Glutamatergic neuron (in vitro differentiated cells): ENCODE measurements around the gene ADD2. TPM values are rescaled to one million over a fixed set of nuclear protein-coding genes. Genes with fewer than 3 reads are reported as not detected.

Experiments used
- DNase-seq: peaks from one replicate; pipeline ENCODE4 v3.0.0; 2022
- H3K27ac Mint-ChIP-seq: one replicate; pipeline ENCODE4 v1.8.0; 2020; ENCODE audit warnings: mild to moderate bottlenecking, mixed read lengths, inconsistent platforms; ENCODE audit not compliant: unreplicated experiment
- H3K27me3 Mint-ChIP-seq: one replicate; pipeline ENCODE4 v1.8.0; 2020; ENCODE audit warnings: mild to moderate bottlenecking, moderate library complexity, mixed read lengths, inconsistent platforms; ENCODE audit not compliant: unreplicated experiment
- H3K36me3 Mint-ChIP-seq: one replicate; pipeline ENCODE4 v1.8.0; 2020; ENCODE audit warnings: mild to moderate bottlenecking, mixed read lengths, inconsistent platforms; ENCODE audit not compliant: unreplicated experiment
- H3K4me1 Mint-ChIP-seq: one replicate; pipeline ENCODE4 v1.8.0; 2020; ENCODE audit warnings: mild to moderate bottlenecking, low read depth, mixed read lengths, inconsistent platforms; ENCODE audit not compliant: unreplicated experiment
- H3K4me3 Mint-ChIP-seq: one replicate; pipeline ENCODE4 v1.8.0; 2020; ENCODE audit warnings: mild to moderate bottlenecking, mixed read lengths, inconsistent platforms; ENCODE audit not compliant: unreplicated experiment
- H3K9me3 Mint-ChIP-seq: one replicate; pipeline ENCODE4 v1.8.0; 2020; ENCODE audit warnings: mild to moderate bottlenecking, moderate library complexity, mixed read lengths, inconsistent platforms; ENCODE audit not compliant: unreplicated experiment
- CTCF ChIP-seq: fragments of 200-600 bp; sonication (generic); IDR thresholded peaks from one replicate; pipeline ENCODE4 v1.5.0; 2021; ENCODE audit not compliant: partially characterized antibody, unreplicated experiment
- long read RNA-seq: library from polyadenylated mRNA; unstranded; transcript quantifications from one replicate; pipeline ENCODE4 v2.0.0, GENCODE V29; 2020; ENCODE audit not compliant: unreplicated experiment
- total RNA-seq: library from RNA; stranded (reverse); fragmentation: NEBNext Ultra II Directional; extraction: Animal tissue kit (Norgen Biotek cat#: 25700); gene quantifications from one replicate; pipeline ENCODE4 v1.2.1, GENCODE V29; 2021; ENCODE audit not compliant: unreplicated experiment

The ADD2 gene
- 373 TPM for total RNA-seq
- long read RNA-seq, full-length matches to known transcripts = 2 of 10 reads
- long read RNA-seq, partial matches to known transcripts = 1 of 10 reads
- long read RNA-seq, other reads (novel, unspliced or antisense) = 7 of 10 reads

- DNase-seq = peak; percentile 82
- Mint-ChIP-seq H3K36me3 (no peaks in the 10 kb centered on the region), H3K27me3 (peaks cover 17% of the 10 kb centered on the region), H3K27ac (peak within 1 kb of the TSS; percentile 99), H3K4me3 (peak within 1 kb of the TSS; percentile 95), H3K9me3 (peaks cover 15% of the 10 kb centered on the region), H3K4me1 (peaks cover 26% of the 10 kb centered on the region)
- TF ChIP-seq CTCF = peak; percentile 45
Observed at GRCh38 chr2:70767699-70768589, at the start of gene ADD2. Gene ADD2 (minus strand): TSS chr2:70768200. CDS start chr2:70706408, 61,792 bp downstream.

- Mint-ChIP-seq H3K27me3 (peaks cover 2% of the 10 kb centered on the region), H3K9me3 (no peaks in the 10 kb centered on the region), H3K36me3 (peaks cover 6% of the 10 kb centered on the region), H3K4me1 (no peaks in the 10 kb centered on the region), H3K27ac (no peak overlapping the region), H3K4me3 (no peak overlapping the region)
- no peak for TF ChIP-seq CTCF
- DNase-seq = no peak
Observed at GRCh38 chr2:70817284-70817954, 49.4 kb upstream of the ADD2 start.

GRCh38 chr2:70816726-70817125 is 48.7 kb upstream of the ADD2 start:
- Mint-ChIP-seq H3K36me3 (peaks cover 5% of the 10 kb centered on the region), H3K27me3 (peaks cover 2% of the 10 kb centered on the region), H3K4me3 (no peak overlapping the region), H3K27ac (no peak overlapping the region), H3K9me3 (no peaks in the 10 kb centered on the region), H3K4me1 (no peaks in the 10 kb centered on the region)
- no peak for TF ChIP-seq CTCF
- DNase-seq = no peak

- Mint-ChIP-seq H3K27ac (peak overlapping the region; percentile 22), H3K9me3 (peaks cover 4% of the 10 kb centered on the region)
Observed at GRCh38 chr2:70808983-70809958, 41.3 kb upstream of the ADD2 start.

More at GRCh38 chr2:70808983-70809958, 41.3 kb upstream of the ADD2 start:
- H3K4me1 Mint-ChIP-seq = peaks cover 8% of the 10 kb centered on the region
- no peak for TF ChIP-seq CTCF
- H3K4me3 Mint-ChIP-seq = peak overlapping the region; percentile 5
- peaks cover 6% of the 10 kb centered on the region for H3K27me3 Mint-ChIP-seq
- H3K36me3 Mint-ChIP-seq = no peaks in the 10 kb centered on the region
- DNase-seq = peak; percentile 39
